Activated B cell treated with CpG ODN at 0.5 μM for 24 hours (primary cell): ENCODE measurements around the gene OPA3. TPM values are rescaled to one million over a fixed set of nuclear protein-coding genes. Genes with fewer than 3 reads are reported as not detected.
A peak's percentile ranks its signal among the peaks of the same experiment; 100 is the strongest.

Experiments used
- ATAC-seq: fragments of 200-7000 bp; cut with Tn5 transposase; one replicate; pipeline ENCODE4 v1.10.0; 2021; ENCODE audit warnings: low read depth, mild to moderate bottlenecking, moderate library complexity
- CTCF ChIA-PET: fragments of 350-600 bp; sonication (Branson Sonifier 250); formaldehyde crosslinking; loops from one replicate; lab custom pipeline; 2021; ENCODE audit warnings: antibody characterized with exemption; lab: Charles Lee
- POLR2A ChIA-PET: fragments of 350-600 bp; sonication (Branson Sonifier 250); formaldehyde crosslinking; loops from one replicate; lab custom pipeline; 2021; ENCODE audit warnings: antibody characterized with exemption; lab: Charles Lee
- DNase-seq: peaks from one replicate; pipeline ENCODE4 v3.0.0; 2022
- H3K27ac Mint-ChIP-seq: one replicate; pipeline ENCODE4 v1.8.0; 2020; ENCODE audit warnings: mixed read lengths
- H3K27me3 Mint-ChIP-seq: one replicate; pipeline ENCODE4 v1.8.0; 2021; ENCODE audit warnings: mixed read lengths
- H3K36me3 Mint-ChIP-seq: one replicate; pipeline ENCODE4 v1.8.0; 2021; ENCODE audit warnings: low read depth, mixed read lengths
- H3K4me1 Mint-ChIP-seq: one replicate; pipeline ENCODE4 v1.8.0; 2021; ENCODE audit warnings: mixed read lengths
- H3K4me3 Mint-ChIP-seq: one replicate; pipeline ENCODE4 v1.8.0; 2020; ENCODE audit warnings: mild to moderate bottlenecking, mixed read lengths
- H3K9me3 Mint-ChIP-seq: one replicate; pipeline ENCODE4 v1.8.0; 2020; ENCODE audit warnings: mixed read lengths
- CTCF ChIP-seq: fragments of 200-600 bp; IDR thresholded peaks from one replicate; pipeline ENCODE4 v1.8.0; 2022; ENCODE audit warnings: antibody characterized with exemption, mild to moderate bottlenecking
- intact Hi-C: fragments of 100-400 bp; cut with micrococcal nuclease; formaldehyde crosslinking; loops from one replicate; pipeline ENCODE4 v1.15.1; 2024
- total RNA-seq: library from RNA; stranded (reverse); gene quantifications from 2 replicates; pipeline ENCODE4 v1.2.3, GENCODE V29; 2022

OPA3 gene
- total RNA-seq, 1 donor from 2014 or later: 14.4 TPM

GRCh38 chr19:45484273-45484945, 100.2 kb downstream of the OPA3 start:
- POLR2A ChIA-PET: interaction anchor here (1.5 to 1.8 kb wide), 5 partner anchors 12 to 113 kb away, joined by 3 to 21 read pairs (median 4); no protein-coding TSS in a partner anchor
- intact Hi-C loops: loop anchor here (2.0 kb wide), 1 partner anchor 74 kb away; no protein-coding TSS in a partner anchor
- CTCF ChIA-PET: interaction anchor here (0.6 to 2.6 kb wide), 13 partner anchors 11 to 158 kb away, joined by 3 to 53 read pairs (median 8); partner anchors contain the start of genes PPP1R13L and RTN2
- Mint-ChIP-seq H3K27ac (no peak overlapping the region), H3K4me1 (peaks cover 8% of the 10 kb centered on the region), H3K27me3 (peaks cover 3% of the 10 kb centered on the region), H3K4me3 (no peak overlapping the region), H3K36me3 (no peaks in the 10 kb centered on the region), H3K9me3 (no peaks in the 10 kb centered on the region)
- DNase-seq (no peak), ATAC-seq (no peak)
- no peak for TF ChIP-seq CTCF

- H3K36me3 Mint-ChIP-seq: peaks cover 3% of the 10 kb centered on the region
- H3K4me1 Mint-ChIP-seq: peaks cover 17% of the 10 kb centered on the region
- H3K9me3 Mint-ChIP-seq: no peaks in the 10 kb centered on the region
- POLR2A ChIA-PET: no interaction called here
- H3K27ac Mint-ChIP-seq: no peak overlapping the region
- CTCF ChIA-PET: interaction anchor here (1.5 kb wide), 1 partner anchor 44 kb away, joined by 9 read pairs; no protein-coding TSS in a partner anchor
- no peak for ATAC-seq
- no peak for TF ChIP-seq CTCF
- intact Hi-C loops: no loop called here
- peaks cover 2% of the 10 kb centered on the region for H3K27me3 Mint-ChIP-seq
- no peak overlapping the region for H3K4me3 Mint-ChIP-seq
- DNase-seq: no peak
Observed at GRCh38 chr19:45483033-45483432, 101.6 kb downstream of the OPA3 start.

- CTCF ChIA-PET: interaction anchor here (0.6 to 6.1 kb wide), 32 partner anchors 10 to 300 kb away, joined by 3 to 336 read pairs (median 4); partner anchors contain the start of genes BLOC1S3, ERCC1, FOSB and PPM1N
- peak; percentile 72 for TF ChIP-seq CTCF
- H3K36me3 Mint-ChIP-seq: peaks cover 5% of the 10 kb centered on the region
- H3K27me3 Mint-ChIP-seq: peaks cover 14% of the 10 kb centered on the region
- peaks cover 21% of the 10 kb centered on the region for H3K4me1 Mint-ChIP-seq
- H3K27ac Mint-ChIP-seq: peak overlapping the region; percentile 97
- intact Hi-C loops: loop anchor here (1.0 kb wide), 6 partner anchors 9 to 108 kb away; partner anchors contain the start of genes ERCC2 and POLR1G
- DNase-seq (peak; percentile 79), ATAC-seq (peak; percentile 81)
- peak overlapping the region; percentile 89 for H3K4me3 Mint-ChIP-seq
- H3K9me3 Mint-ChIP-seq: no peaks in the 10 kb centered on the region
- POLR2A ChIA-PET: interaction anchor here (0.5 to 2.6 kb wide), 25 partner anchors 10 to 588 kb away, joined by 3 to 92 read pairs (median 5); partner anchors contain the start of genes ERCC1, FOSB, PPP1R13L and QPCTL
Observed at GRCh38 chr19:45478454-45479238, 106.0 kb downstream of the OPA3 start.

- DNase-seq: no peak
- ATAC-seq: no peak
- POLR2A ChIA-PET: interaction anchor here (0.6 to 2.6 kb wide), 20 partner anchors 9 to 215 kb away, joined by 3 to 92 read pairs (median 6); partner anchors contain the start of genes ERCC1, FOSB, PPP1R13L and QPCTL
Observed at GRCh38 chr19:45477713-45478453, 106.7 kb downstream of the OPA3 start.

More at GRCh38 chr19:45477713-45478453, 106.7 kb downstream of the OPA3 start:
- H3K4me3 Mint-ChIP-seq: peak overlapping the region; percentile 89
- peak overlapping the region; percentile 97 for H3K27ac Mint-ChIP-seq
- peaks cover 6% of the 10 kb centered on the region for H3K36me3 Mint-ChIP-seq
- H3K9me3 Mint-ChIP-seq: no peaks in the 10 kb centered on the region
- peaks cover 23% of the 10 kb centered on the region for H3K4me1 Mint-ChIP-seq
- CTCF ChIA-PET: interaction anchor here (0.6 to 6.1 kb wide), 23 partner anchors 10 to 228 kb away, joined by 3 to 336 read pairs (median 5); partner anchors contain the start of genes ERCC1, FOSB and PPP1R13L
- TF ChIP-seq CTCF: no peak
- peaks cover 17% of the 10 kb centered on the region for H3K27me3 Mint-ChIP-seq
- intact Hi-C loops: loop anchor here (1.0 kb wide), 5 partner anchors 9 to 72 kb away; partner anchors contain the start of gene POLR1G

Other genes with a start within 250 kb of the OPA3 start
- not detected in 2 replicates for gene KLC3, start 244.1 kb downstream of the OPA3 start, total RNA-seq
- 29.8 and 31.5 TPM in 2 replicates for gene ERCC2, start 214.2 kb downstream of the OPA3 start, total RNA-seq
- 4.0 and 5.1 TPM in 2 replicates for gene PPP1R13L, start 179.7 kb downstream of the OPA3 start, total RNA-seq
- 6.7 and 6.8 TPM in 2 replicates for gene POLR1G, start 178.2 kb downstream of the OPA3 start, total RNA-seq
- 69.2 and 71.6 TPM in 2 replicates for gene ERCC1, start 160.9 kb downstream of the OPA3 start, total RNA-seq
- 16.8 and 20.4 TPM in 2 replicates for gene FOSB, start 116.8 kb downstream of the OPA3 start, total RNA-seq
- 1.2 and 1.5 TPM in 2 replicates for gene RTN2, start 87.8 kb downstream of the OPA3 start, total RNA-seq
- 0.80 and 1.4 TPM in 2 replicates for gene PPM1N, start 86.4 kb downstream of the OPA3 start, total RNA-seq
- gene VASP, start 77.3 kb downstream of the OPA3 start, total RNA-seq: 294 and 300 TPM in 2 replicates
- not detected in 2 replicates for gene GPR4, start 17.4 kb upstream of the OPA3 start, total RNA-seq
- 73.8 and 97.7 TPM in 2 replicates for gene EML2, start 54.6 kb upstream of the OPA3 start, total RNA-seq
- 0.49 and 0.69 TPM in 2 replicates for gene GIPR, start 83.4 kb upstream of the OPA3 start, total RNA-seq
- gene SNRPD2, start 107.2 kb upstream of the OPA3 start, total RNA-seq: 507 and 570 TPM in 2 replicates
- 19.3 and 21.1 TPM in 2 replicates for gene QPCTL, start 107.9 kb upstream of the OPA3 start, total RNA-seq
- gene FBXO46, start 146.1 kb upstream of the OPA3 start, total RNA-seq: 36.3 and 44.0 TPM in 2 replicates
- gene MEIOSIN, start 148.6 kb upstream of the OPA3 start, total RNA-seq: not detected in 2 replicates
- gene SIX5, start 184.4 kb upstream of the OPA3 start, total RNA-seq: 1.2 and 1.9 TPM in 2 replicates
- 34.3 and 39.0 TPM in 2 replicates for gene DMPK, start 197.7 kb upstream of the OPA3 start, total RNA-seq
- gene DMWD, start 208.0 kb upstream of the OPA3 start, total RNA-seq: 64.7 and 77.3 TPM in 2 replicates
- 0.29 and 0.51 TPM in 2 replicates for gene RSPH6A, start 230.5 kb upstream of the OPA3 start, total RNA-seq